Measurements from ENCODE around the gene EXO5.
"Not testable (repeated sequence)": the region's sequence is repeated elsewhere in the genome, so short reads cannot be mapped to it uniquely, and the experiment has no call there.

The EXO5 gene

GRCh38 chr1:40554807-40555206 is 46.2 kb downstream of the EXO5 start:
- not testable (repeated sequence) for DNase-seq

GRCh38 chr1:40556121-40556520 is 47.6 kb downstream of the EXO5 start:
- DNase-seq: no peak

DNA sequence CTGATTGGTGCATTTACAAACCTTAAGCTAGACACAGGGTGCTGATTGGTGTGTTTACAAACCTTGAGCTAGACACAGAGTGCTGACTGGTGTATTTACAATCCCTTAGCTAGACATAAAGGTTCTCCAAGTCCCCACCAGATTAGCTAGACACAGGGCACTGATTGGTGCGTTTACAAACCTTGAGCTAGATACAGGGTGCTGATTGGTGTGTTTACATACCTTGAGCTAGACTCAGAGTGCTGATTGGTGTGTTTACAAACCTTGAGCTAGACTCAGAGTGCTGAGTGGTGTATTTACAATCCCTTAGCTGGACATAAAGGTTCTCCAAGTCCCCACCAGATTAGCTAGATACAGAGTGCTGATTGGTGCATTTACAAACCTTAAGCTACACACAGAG is 49.7 kb downstream of the EXO5 start:
- DNase-seq: not testable (repeated sequence)

DNA sequence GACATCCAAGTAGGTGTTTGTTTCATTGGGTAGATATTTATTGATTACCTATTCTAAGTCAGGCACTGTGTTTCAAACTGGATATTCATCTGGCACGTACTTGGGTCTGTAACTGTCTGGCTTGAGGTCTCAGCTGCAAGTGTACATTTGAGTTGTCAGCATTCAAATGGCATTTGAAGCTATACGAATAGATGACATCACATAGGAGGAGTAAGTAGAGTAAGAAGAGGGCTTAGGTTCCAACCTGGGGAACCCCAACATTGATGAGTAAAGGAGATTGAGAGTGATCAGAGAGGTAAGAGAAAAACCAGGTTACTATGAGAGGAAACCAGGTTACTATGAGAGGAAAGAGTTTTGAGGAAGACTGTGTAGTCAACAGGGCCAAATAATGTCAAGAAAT is 53.6 kb downstream of the EXO5 start:
- no peak for DNase-seq

GRCh38 chr1:40563266-40563665 is 54.7 kb downstream of the EXO5 start:
- no peak for DNase-seq

DNA sequence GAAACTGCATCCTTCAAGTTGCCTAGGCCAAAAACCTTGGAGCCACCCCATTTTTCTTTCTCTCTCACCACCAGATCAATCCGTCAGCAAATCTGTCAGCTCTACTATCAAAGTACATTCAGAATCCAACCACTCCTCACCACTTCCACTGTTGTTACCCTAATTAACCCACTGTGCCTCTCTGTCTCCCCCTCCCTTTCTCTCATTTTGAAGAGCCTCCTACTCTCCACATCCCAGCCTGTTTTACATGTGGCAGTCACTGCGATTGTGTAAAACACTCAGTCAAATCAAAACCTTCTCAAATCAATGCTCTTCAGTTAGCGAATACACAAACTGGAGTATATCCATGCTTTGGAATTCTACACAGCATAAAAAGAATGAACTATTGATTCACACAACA is 55.9 kb downstream of the EXO5 start:
- no peak for DNase-seq

DNA sequence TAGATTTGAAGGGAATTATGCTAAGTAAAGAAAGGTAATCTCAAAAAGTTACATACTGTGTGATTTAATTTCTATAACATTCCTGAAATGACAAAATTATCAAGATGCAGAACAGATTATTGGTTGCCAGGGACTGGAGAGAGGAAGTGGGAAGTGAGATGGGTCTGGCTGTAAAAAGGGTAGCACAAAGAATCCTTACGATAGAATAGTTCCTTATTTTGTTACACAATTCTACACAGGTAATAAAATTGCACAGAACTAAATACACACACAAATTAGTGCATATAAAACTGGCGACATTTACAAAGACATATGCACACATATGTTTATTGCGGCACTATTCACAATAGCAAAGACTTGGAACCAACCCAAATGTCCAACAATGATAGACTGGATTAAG is 56.3 kb downstream of the EXO5 start:
- DNase-seq: no peak
